ENCODE results near the gene C1orf50. TPM values are rescaled to one million over a fixed set of nuclear protein-coding genes. Genes with fewer than 3 reads are reported as not detected.

The C1orf50 gene
- total and polyA plus RNA-seq, 2 donors (not counting 3 experiments of a cell fraction or from before 2014, with no cell fraction given), result 4.8 to 7.4 TPM

DNA sequence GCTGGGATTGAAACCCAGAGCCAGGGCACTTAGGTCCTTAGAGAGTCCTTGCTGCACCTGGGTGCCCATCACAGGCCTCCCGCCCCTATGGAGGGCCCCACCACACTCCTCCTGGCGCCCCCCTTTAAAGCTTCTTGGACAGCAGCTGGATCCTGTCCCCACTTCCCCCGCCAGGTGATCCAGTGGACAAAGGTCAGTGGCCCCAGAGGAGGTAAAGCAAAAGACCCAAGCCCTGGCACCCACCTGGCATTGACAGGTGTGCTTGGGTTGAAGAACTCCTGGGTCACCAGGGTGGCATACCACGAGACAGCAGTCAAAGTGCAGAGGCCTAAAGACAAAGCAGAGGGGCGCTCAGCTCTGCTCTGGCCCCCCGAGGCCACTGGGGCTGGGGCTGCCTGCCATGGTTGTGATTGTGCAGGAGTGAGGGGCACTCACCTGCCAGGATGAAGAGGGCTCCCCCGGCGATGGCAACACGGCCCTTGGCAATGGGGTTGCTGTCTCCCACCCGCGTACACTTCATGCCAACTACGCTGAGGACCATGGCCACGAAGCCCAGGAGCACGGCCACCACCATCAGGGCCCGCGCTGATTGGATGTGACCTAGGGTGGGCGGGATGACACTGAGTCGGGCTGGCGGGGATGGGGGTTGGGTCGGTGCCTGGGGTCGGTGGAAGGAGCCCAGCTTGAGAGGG lies 28.9 kb upstream of the C1orf50 start:
- POLR2A ChIA-PET, result no interaction called here
- Histone ChIP-seq H3K27me3 (ENCODE audit: control insufficient read depth in 2 of 2, insufficient read depth in 2 of 2, low read length in 2 of 2) (no peaks in the 10 kb centered on the region), H4K20me1 (replicated peaks; ENCODE audit: control insufficient read depth, extremely low read depth, insufficient read depth, low read length) (no peaks in the 10 kb centered on the region), H3K4me1 (ENCODE audit: control insufficient read depth, extremely low read depth, insufficient read depth, low read length) (no peaks in the 10 kb centered on the region), H3K79me2 (ENCODE audit: control insufficient read depth, insufficient read depth, low read length) (no peaks in the 10 kb centered on the region), H2AFZ (ENCODE audit: low read depth, low read length) (no peak overlapping the region), H3K9ac (replicated peaks; ENCODE audit: extremely low read depth, insufficient read depth, low read length) (no peak overlapping the region), H3K9me3 (replicated peaks; ENCODE audit: control insufficient read depth, insufficient read depth, low read length) (no peaks in the 10 kb centered on the region), H3K9me1 (replicated peaks; ENCODE audit: control insufficient read depth, extremely low read depth, insufficient read depth, low read length) (no peaks in the 10 kb centered on the region), H3K4me2 (ENCODE audit: insufficient read depth, low read length) (no peak overlapping the region), H3K36me3 (ENCODE audit: control insufficient read depth in 2 of 2, extremely low read depth in 1 of 2, insufficient read depth in 2 of 2, low read length in 2 of 2) (no peaks in the 10 kb centered on the region), H3K27ac (ENCODE audit: insufficient read depth, low read depth, low read length) (no peak overlapping the region), H3K4me3 (replicated peaks in 1 of 3; ENCODE audit: insufficient read depth in 1 of 3, low read depth in 1 of 3, low read length in 3 of 3) (no peak overlapping the region)
- dilution Hi-C loops (cut with MboI; ENCODE audit: extremely low pct_ligation_motif_present, low sequenced_read_pairs), result no loop called here
- CTCF ChIA-PET, result interaction anchor here (0.7 to 3.4 kb wide), 2 partner anchors 9 to 161 kb away, joined by 4 to 12 read pairs; no protein-coding TSS in a partner anchor
- TF ChIP-seq GATA2 (IDR thresholded peaks at IDR 0.05; ENCODE audit: insufficient read depth, insufficient read length, low read depth, low read length) (no peak), POLR2A (IDR thresholded peaks at IDR 0.05; ENCODE audit: low read depth, low read length) (no peak), FOS (IDR thresholded peaks at IDR 0.05; ENCODE audit: borderline replicate concordance, insufficient read depth, low read length) (no peak), EZH2 (IDR thresholded peaks at IDR 0.05; ENCODE audit: borderline replicate concordance, low read depth, low read length, severe bottlenecking) (no peak), MYC (IDR thresholded peaks at IDR 0.05; ENCODE audit: low read depth, low read length) (no peak), JUN (IDR thresholded peaks at IDR 0.05; ENCODE audit: borderline replicate concordance, insufficient read depth, insufficient read length, low read depth) (no peak), POLR2AphosphoS5 (IDR thresholded peaks at IDR 0.05; ENCODE audit: insufficient read depth, low read depth, low read length) (no peak)
- no TSS peak for BruUV-seq (replicated peaks)
- DNase-seq (ENCODE audit: low read depth, low spot score) (no peak), FAIRE-seq (no peak)
- intact Hi-C loops (cut with micrococcal nuclease), result no loop called here

DNA sequence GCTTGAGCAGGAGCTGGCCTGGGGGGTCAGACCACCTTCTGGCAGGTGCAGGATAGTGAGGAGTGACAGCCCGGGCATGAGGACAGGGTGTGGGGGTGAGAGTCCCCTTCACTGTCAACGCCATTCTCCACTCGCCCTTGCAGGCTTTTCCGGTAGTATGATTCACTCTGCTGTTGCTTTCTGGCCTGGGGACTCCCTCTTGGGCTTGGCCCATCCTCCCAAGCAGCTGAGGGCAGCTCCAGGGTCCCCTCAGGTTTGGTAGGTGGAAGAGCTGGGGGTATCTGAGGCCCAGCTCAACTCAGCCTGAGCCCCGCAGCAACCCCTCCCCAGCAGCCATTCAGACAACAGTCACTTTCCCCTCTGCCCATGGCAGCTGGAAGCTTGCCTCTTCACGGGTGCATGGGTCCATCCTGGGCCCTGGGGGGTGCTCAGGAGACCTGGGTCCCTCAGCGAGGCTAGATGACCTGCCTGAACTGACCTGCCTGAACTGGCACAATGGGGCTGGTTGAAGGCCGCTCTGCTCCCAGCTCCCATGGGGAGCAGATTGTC lies 28.3 kb upstream of the C1orf50 start:
- Histone ChIP-seq H3K9ac (replicated peaks; ENCODE audit: extremely low read depth, insufficient read depth, low read length) (no peak overlapping the region), H3K36me3 (ENCODE audit: control insufficient read depth in 2 of 2, extremely low read depth in 1 of 2, insufficient read depth in 2 of 2, low read length in 2 of 2) (no peaks in the 10 kb centered on the region), H3K9me1 (replicated peaks; ENCODE audit: control insufficient read depth, extremely low read depth, insufficient read depth, low read length) (no peaks in the 10 kb centered on the region), H3K79me2 (ENCODE audit: control insufficient read depth, insufficient read depth, low read length) (no peaks in the 10 kb centered on the region), H3K4me3 (replicated peaks in 1 of 3; ENCODE audit: insufficient read depth in 1 of 3, low read depth in 1 of 3, low read length in 3 of 3) (no peak overlapping the region), H3K27ac (ENCODE audit: insufficient read depth, low read depth, low read length) (no peak overlapping the region), H3K4me2 (ENCODE audit: insufficient read depth, low read length) (no peak overlapping the region), H3K9me3 (replicated peaks; ENCODE audit: control insufficient read depth, insufficient read depth, low read length) (no peaks in the 10 kb centered on the region), H3K27me3 (ENCODE audit: control insufficient read depth in 2 of 2, insufficient read depth in 2 of 2, low read length in 2 of 2) (no peaks in the 10 kb centered on the region), H4K20me1 (replicated peaks; ENCODE audit: control insufficient read depth, extremely low read depth, insufficient read depth, low read length) (no peaks in the 10 kb centered on the region), H2AFZ (ENCODE audit: low read depth, low read length) (no peak overlapping the region), H3K4me1 (ENCODE audit: control insufficient read depth, extremely low read depth, insufficient read depth, low read length) (no peaks in the 10 kb centered on the region)
- TF ChIP-seq JUN (IDR thresholded peaks at IDR 0.05; ENCODE audit: borderline replicate concordance, insufficient read depth, insufficient read length, low read depth) (no peak), CTCF (IDR thresholded peaks at IDR 0.05; ENCODE audit: extremely low read depth in 1 of 2, insufficient read depth in 1 of 2, low read depth in 1 of 2, low read length in 2 of 2) (no peak), FOS (IDR thresholded peaks at IDR 0.05; ENCODE audit: borderline replicate concordance, insufficient read depth, low read length) (no peak), MYC (IDR thresholded peaks at IDR 0.05; ENCODE audit: low read depth, low read length) (no peak), MAX (IDR thresholded peaks at IDR 0.05; ENCODE audit: insufficient read depth, insufficient read length) (no peak), GATA2 (IDR thresholded peaks at IDR 0.05; ENCODE audit: insufficient read depth, insufficient read length, low read depth, low read length) (no peak), POLR2AphosphoS5 (IDR thresholded peaks at IDR 0.05; ENCODE audit: insufficient read depth, low read depth, low read length) (no peak), POLR2A (IDR thresholded peaks at IDR 0.05; ENCODE audit: low read depth, low read length) (no peak), EZH2 (IDR thresholded peaks at IDR 0.05; ENCODE audit: borderline replicate concordance, low read depth, low read length, severe bottlenecking) (no peak)
- ChIA-PET CTCF (interaction anchor here (3.4 kb wide), 1 partner anchor 161 kb away, joined by 12 read pairs; no protein-coding TSS in a partner anchor), POLR2A (no interaction called here)
- dilution Hi-C loops (cut with MboI; ENCODE audit: extremely low pct_ligation_motif_present, low sequenced_read_pairs), result no loop called here
- no TSS peak for BruUV-seq (replicated peaks)
- intact Hi-C loops (cut with micrococcal nuclease), result no loop called here
- no peak for DNase-seq (ENCODE audit: low read depth, low spot score)
- no peak for FAIRE-seq

Measured in endothelial cell of umbilical vein (primary cell).